HPDE6-E6E7 (cell line): Measurements from ENCODE around the gene TM9SF2.
"Not testable (repeated sequence)": the region's sequence is repeated elsewhere in the genome, so short reads cannot be mapped to it uniquely, and the experiment has no call there.

Source experiments
- DNase-seq: peaks from one replicate; pipeline ENCODE4 v3.0.0; 2011; ENCODE audit warnings: missing footprints; ENCODE audit errors: extremely low spot score

The TM9SF2 gene

DNA sequence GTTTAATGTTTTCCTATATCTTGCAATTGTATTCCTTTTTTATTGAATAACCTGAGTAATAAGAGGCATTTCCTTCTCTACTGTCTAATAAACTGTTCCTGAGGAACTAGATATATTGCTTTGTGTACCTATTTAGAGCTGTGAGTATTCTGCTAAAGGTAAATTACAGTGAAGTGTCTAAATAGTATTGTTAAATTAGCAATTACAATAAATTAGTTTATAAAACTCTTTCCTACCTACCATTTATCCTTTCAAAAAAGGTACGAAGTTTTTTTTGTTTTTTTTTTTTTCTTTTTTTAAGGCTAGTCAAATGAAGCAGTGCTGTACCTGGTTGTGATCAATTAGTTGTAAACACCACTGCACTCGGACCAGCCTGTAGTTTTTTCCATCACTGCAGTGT lies 34.8 kb downstream of the TM9SF2 start:
- DNase-seq: no peak

DNA sequence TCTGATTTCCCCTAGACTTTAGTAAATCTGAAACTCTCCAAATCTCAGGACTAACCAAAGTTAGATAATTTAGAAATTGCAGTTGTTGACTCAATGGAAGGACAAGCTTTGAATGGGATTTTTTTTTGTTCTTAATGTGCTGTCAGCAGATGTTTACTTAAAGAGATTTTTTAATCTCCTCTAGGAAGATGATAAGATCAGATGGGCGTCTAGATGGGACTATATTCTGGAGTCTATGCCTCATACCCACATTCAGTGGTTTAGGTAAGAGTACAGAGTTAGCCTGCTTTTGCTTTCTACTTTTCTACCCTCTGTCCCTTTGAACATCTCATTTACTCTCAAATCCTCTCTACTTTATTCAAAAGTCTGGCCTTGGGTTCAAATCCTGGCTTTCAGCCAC lies 39.3 kb downstream of the TM9SF2 start:
- DNase-seq: no peak

GRCh38 chr13:99542788-99543406 lies 41.6 kb downstream of the TM9SF2 start:
- no peak for DNase-seq

DNA sequence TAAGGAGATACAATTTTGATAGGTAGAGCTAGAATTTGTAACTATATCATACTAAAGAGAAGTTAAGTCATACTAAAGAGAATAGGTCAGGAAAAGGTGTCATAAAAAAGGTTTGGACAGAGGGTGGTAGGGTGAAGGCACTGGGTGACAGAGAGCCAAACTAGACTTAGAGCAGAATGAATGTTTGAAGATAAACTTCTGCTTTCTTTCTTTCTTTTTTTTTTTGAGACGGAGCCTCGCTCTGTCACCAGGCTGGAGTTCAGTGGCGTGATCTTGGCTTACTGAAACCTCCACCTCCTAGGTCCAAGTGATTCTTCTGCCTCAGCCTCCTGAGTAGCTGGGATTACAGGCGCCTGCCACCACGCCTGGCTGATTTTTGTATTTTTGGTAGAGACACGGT lies 44.1 kb downstream of the TM9SF2 start:
- no peak for DNase-seq

DNA sequence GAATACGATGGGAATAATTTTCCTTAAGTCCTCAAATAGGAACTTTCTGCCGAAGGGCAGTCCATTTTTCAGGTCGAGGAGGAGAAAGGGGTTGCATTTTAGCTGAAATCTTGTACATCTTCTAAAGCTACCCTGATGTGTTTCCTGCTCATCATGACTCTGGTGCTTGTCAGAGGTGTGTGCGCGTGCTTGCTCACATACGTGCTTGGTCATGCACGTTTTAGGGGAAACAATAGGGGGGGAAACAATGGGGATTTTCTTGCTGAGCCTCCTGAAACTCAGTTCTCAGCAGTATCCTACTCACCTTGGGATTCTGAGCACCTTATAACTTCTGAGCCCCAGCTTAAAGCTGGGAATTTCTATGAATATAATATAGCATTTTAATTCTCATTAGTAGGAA lies 44.7 kb downstream of the TM9SF2 start:
- DNase-seq: no peak

DNA sequence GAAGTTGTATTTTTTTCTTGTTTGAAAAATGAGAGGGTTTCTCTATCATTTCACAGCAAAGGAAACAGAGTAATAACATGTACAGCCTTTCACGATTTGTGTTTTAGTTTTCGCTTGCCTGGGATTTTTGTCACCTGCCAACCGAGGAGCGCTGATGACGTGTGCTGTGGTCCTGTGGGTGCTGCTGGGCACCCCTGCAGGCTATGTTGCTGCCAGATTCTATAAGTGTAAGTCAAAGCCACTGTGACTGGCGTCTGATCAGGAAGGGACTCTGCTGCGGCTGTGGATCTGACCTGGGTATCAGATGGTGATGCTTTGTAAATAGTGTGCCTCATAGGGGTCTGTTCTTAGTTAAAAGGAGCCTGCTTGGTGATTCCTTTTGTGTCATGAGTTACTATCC lies 45.6 kb downstream of the TM9SF2 start:
- DNase-seq: no peak

GRCh38 chr13:99548448-99548847 lies 47.2 kb downstream of the TM9SF2 start:
- no peak for DNase-seq

- DNase-seq: no peak
Observed at GRCh38 chr13:99553033-99553432, 51.8 kb downstream of the TM9SF2 start.

DNA sequence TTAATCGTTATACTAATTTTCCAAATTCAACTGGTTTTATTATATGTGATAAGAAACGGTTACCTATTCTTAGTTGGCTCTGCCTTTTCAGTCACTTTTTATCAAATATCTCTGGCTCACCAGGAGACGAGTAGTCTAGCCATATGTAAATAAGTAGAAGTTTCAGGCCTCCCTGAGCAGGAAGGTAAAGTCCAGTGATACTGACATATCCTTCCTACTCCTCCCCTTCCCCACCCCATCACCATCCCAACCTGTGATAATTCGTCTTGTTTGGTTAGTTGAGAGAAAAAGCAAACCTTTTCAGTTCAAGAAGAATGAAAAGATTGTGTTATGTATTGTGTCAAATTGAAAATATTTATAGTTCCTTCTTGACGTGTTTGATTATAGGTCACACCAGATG lies 53.9 kb downstream of the TM9SF2 start:
- DNase-seq: no peak

DNA sequence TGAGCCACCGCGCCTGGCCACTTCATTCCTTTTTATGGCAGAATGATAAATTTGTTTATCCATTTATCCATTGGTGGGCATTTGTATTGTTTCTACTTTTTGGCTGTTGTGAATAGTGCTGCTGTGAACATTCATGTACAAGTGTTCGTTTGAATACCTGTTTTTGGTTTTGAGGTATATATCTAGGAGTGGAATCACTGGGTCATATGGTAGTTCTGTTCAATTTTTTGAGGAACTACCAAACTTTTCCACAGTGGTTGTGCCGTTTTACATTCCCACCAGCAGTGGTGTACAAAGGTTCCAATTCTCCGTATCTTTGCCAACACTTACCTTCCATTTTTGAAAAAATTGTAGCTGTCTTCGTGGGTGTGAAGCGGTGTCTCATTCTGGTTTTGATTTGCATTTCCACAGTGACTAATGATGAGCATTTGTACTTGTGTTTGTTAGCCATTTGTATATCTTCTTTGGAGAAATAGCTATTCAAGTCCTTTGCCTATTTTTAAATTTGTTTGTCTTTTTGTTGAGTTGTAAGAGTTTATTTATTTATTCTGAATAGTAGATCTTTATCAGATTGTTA lies 55.7 kb downstream of the TM9SF2 start:
- no peak for DNase-seq

GRCh38 chr13:99558570-99559180 lies 57.4 kb downstream of the TM9SF2 start:
- no peak for DNase-seq

GRCh38 chr13:99559560-99559959 lies 58.3 kb downstream of the TM9SF2 start:
- no peak for DNase-seq

DNA sequence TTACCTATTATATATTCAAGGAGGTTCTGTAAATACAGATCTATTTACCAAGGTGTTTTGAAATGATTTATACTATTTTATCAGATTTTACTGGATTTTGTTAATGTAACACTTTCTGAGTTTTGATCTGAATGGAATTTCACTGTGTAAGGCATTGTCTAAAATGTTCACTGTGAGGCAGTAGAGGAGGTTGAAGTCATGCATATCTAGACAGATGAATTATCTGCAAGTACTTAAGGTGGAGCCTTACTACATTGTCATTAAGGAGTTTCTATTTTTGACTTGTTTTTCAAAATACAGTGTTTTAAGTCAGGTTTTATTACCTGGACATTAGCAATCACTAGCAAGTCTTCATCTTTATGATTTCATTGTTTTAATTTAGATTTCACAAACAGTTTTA lies 62.1 kb downstream of the TM9SF2 start:
- DNase-seq: no peak

DNA sequence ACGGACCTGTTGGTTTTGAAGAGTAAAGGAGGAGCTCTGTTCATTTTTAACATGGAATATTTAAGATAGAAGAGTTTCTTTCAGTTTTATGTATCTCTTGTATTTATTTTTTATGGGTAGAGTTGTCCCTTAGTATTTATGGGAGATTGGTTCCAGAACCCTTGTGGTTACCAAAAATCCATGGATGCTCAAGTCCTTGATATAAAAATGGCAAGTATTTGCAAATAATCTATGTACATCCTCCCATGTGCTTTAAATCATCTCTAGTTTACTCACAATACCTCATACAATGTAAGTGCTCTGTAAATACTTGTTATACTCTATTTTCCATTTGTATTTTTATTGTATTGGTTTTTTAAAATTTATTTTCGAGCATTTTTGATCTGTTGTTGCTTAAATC lies 63.1 kb downstream of the TM9SF2 start:
- no peak for DNase-seq

GRCh38 chr13:99565478-99566124 lies 64.3 kb downstream of the TM9SF2 start:
- no peak for DNase-seq

DNA sequence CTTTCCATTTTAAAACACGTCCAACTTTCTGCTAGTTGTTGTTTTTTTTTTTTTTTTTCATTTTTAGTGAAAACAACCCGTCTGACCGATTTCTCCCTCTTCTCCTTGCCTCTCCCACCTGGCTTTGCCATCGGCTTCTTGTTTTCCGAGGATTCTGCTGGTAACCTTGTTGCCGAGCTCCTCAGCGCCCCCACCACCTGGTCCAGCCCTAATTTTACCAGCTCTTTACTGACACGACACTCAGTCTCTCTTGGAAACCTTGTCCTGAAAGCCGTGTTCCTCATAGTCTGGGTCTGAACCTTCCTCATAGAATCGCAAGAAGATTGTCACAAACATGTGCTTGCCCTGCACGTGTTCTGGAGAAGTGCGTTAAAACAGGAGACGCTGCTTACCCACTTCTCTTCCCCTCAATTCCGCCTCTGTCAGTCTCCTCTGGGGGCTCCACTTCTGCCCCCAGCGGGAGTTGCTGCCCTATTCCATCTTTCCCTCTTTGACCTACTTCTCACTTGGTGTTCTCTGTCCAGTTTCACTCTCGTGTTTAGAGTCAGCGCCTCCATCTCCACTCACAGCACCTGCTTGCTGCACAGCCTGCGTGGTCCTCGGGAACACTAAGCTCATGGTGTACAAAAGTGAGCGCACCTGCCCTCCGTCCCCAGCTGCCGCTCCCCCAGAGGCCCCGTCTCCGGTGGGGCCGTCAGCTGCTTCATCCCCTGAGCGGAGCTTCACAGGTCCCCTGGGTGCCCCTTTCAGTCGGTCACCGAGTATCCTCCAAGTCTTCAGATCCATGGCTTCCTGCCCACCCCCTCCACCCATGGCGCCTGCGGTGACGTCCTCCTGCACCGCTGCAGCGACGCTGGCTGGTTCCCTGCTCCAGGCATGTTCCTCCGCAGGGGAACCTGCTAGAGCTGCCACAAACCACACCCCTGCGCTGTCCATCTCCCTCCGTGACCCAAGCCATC lies 65.1 kb downstream of the TM9SF2 start:
- no peak for DNase-seq

DNA sequence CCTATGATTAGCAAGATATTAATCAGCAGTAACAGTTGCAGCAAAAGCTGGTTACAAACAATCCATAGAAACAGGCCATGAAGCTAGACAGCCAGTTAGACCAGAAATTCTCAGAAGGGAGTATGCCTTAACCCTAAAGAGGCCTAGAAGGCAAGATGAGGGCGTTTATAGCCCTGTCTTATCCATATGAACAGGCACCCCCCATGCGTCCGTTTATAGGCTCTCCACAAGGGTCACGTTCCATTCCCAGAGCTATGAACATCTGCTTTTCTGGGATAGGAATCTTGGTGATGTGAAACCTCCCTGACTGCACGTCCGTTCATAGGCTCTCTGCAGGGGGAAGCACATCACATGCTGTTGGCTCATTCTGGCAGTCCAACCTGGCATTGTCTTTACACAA lies 67.6 kb downstream of the TM9SF2 start:
- DNase-seq: not testable (repeated sequence)

DNA sequence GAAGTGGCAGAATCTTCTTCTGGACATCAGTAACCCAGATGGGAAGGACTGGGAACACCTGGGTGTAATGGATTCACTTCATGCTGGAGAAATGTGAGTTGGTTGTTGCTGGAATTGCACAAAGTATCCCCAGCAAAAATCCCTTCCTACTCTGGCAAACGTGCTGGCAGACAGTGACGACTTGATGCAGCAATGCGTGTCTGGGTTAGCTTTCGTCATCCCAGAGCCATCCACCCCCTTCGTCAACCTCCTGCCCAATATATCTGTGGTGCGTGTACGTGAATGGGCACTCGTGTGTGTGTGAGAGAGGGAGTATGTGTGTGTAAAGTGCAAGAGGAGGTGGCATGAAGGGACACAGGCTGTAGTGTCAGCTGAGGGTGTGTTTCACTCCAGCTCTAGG lies 70.9 kb downstream of the TM9SF2 start:
- no peak for DNase-seq

DNA sequence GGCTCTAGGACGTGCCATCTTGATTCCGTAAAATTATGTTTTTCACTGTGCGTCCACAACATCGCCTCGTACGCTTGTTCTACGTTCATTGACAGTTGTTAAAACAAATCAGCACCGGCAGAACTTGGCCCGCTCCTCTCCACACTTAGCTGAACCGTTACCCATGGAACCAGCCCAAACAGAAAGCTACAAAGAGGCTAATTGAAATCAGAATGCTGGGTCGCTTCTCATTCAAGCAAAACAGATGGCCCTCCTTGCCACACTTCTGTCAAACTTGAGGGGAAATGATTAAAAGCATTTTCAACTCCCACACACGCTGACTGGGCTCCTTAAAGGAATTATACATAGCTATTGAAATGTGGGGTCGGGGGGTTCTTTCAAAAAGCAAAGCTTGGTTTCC lies 71.6 kb downstream of the TM9SF2 start:
- DNase-seq: no peak

DNA sequence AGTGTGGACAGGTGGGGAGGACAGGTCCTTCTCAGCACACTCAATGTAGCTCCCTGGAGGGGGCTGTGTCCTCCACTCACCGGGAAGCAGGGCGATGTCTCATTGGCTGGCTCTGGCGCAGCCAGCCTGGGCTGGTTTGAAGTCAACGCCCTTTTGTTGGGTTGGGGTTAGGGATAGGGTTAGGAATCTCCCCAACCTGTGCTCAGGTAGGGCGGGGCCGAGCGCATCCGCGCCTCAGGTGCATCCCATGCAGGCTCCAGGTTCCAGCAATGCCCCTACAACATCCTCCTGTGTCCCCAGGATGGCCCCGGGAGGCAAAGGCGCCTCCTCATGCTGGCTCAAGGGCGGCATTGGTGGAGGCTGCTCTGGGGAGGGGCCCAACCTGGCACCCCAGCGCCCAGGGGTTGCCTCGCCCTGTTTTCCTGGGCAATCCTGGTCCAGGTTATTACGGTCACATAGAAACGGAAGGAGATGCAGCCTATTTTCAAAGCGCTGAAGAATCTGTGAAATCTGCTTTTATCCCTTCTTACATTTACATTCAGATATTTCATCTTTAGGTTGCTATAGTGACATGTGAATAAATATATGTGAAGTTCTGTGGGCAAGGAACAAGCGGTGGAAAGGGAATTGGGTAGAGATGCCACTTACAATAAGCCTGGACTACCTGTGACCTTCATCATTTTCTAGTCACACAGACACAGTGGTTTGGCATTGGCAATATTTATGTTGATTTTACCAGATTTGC lies 74.3 kb downstream of the TM9SF2 start:
- no peak for DNase-seq
